ENCODE measurements around the gene CCRL2.

CCRL2 gene

DNA sequence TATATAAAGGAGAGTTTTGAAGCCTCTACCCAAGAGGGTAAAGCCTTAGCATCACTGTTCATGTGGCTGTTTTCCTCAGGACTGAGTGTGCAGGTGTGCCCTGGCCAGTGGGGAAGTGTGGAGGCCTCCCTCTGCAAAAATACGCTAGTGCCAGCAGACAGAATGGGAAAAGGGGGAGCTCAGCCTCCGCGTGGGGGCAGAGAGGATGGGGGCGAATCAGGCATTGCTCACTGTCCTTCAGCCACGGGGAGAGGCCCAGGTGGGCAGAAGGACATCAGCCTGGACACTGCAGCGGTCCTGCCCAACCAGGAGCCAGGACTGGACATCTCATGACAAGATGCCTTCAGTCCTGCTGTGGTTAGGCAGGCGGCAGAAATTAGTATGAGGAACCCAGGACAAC is 47.5 kb downstream of the CCRL2 start:
- Mint-ChIP-seq H3K4me3 (no peak overlapping the region), H3K4me1 (no peaks in the 10 kb centered on the region), H3K9me3 (no peaks in the 10 kb centered on the region), H3K27me3 (ENCODE audit: low read depth, poor library complexity) (peaks cover 22% of the 10 kb centered on the region), H3K27ac (peak overlapping the region; percentile 64), H3K36me3 (ENCODE audit: low read depth) (no peaks in the 10 kb centered on the region)
- DNase-seq: no peak
- TF ChIP-seq, protein P1, sequence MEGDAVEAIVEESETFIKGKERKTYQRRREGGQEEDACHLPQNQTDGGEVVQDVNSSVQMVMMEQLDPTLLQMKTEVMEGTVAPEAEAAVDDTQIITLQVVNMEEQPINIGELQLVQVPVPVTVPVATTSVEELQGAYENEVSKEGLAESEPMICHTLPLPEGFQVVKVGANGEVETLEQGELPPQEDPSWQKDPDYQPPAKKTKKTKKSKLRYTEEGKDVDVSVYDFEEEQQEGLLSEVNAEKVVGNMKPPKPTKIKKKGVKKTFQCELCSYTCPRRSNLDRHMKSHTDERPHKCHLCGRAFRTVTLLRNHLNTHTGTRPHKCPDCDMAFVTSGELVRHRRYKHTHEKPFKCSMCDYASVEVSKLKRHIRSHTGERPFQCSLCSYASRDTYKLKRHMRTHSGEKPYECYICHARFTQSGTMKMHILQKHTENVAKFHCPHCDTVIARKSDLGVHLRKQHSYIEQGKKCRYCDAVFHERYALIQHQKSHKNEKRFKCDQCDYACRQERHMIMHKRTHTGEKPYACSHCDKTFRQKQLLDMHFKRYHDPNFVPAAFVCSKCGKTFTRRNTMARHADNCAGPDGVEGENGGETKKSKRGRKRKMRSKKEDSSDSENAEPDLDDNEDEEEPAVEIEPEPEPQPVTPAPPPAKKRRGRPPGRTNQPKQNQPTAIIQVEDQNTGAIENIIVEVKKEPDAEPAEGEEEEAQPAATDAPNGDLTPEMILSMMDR (IDR thresholded peaks at IDR 0.05): no peak

GRCh38 chr3:46455231-46456115 is 48.4 kb downstream of the CCRL2 start:
- H3K27ac Mint-ChIP-seq: no peak overlapping the region
- no peak for DNase-seq
- H3K36me3 Mint-ChIP-seq (ENCODE audit: low read depth): no peaks in the 10 kb centered on the region
- peaks cover 29% of the 10 kb centered on the region for H3K27me3 Mint-ChIP-seq (ENCODE audit: low read depth, poor library complexity)
- no peaks in the 10 kb centered on the region for H3K4me1 Mint-ChIP-seq
- H3K9me3 Mint-ChIP-seq: peaks cover 7% of the 10 kb centered on the region
- no peak overlapping the region for H3K4me3 Mint-ChIP-seq
- TF ChIP-seq, protein P1 (IDR thresholded peaks at IDR 0.05): no peak

GRCh38 chr3:46456118-46456517 is 49.1 kb downstream of the CCRL2 start:
- H3K27ac Mint-ChIP-seq: no peak overlapping the region
- H3K4me3 Mint-ChIP-seq: no peak overlapping the region
- H3K27me3 Mint-ChIP-seq (ENCODE audit: low read depth, poor library complexity): peaks cover 29% of the 10 kb centered on the region
- no peaks in the 10 kb centered on the region for H3K4me1 Mint-ChIP-seq
- H3K9me3 Mint-ChIP-seq: peaks cover 13% of the 10 kb centered on the region
- no peaks in the 10 kb centered on the region for H3K36me3 Mint-ChIP-seq (ENCODE audit: low read depth)
- no peak for DNase-seq
- TF ChIP-seq, protein P1 (IDR thresholded peaks at IDR 0.05): no peak
